Left lung (tissue), 10 donors: ENCODE measurements around the gene RAB6A. TPM values are rescaled to one million over a fixed set of nuclear protein-coding genes. Genes with fewer than 3 reads are reported as not detected.

Source experiments
- ATAC-seq: fragments of 200-7000 bp; cut with Tn5 transposase; one replicate; pipeline ENCODE4 v1.9.1; 2020; ENCODE audit warnings: moderate library complexity
- DNase-seq, 4 donors: peaks; one replicate each; pipeline ENCODE4 v3.0.0-alpha.2; 2013 to 2020
- H3K27ac ChIP-seq, 2 donors: fragments of 200-600 bp; sonication (generic) in 1 of 2; one replicate each; pipeline versions ENCODE4 v1.5.0 to v1.8.0; 2020 to 2021
- H3K27me3 ChIP-seq, 2 donors: fragments of 200-600 bp; sonication (generic) in 1 of 2; one replicate each; pipeline versions ENCODE4 v1.5.0 to v1.8.0; 2020 to 2021
- H3K36me3 ChIP-seq, 2 donors: fragments of 200-600 bp; sonication (generic) in 1 of 2; one replicate each; pipeline versions ENCODE4 v1.5.0 to v1.8.0; 2020 to 2021
- H3K4me1 ChIP-seq, 2 donors: fragments of 200-600 bp; one replicate each; pipeline ENCODE4 v1.8.0; 2021
- H3K4me3 ChIP-seq, 2 donors: fragments of 200-600 bp; sonication (generic) in 1 of 2; one replicate each; pipeline versions ENCODE4 v1.5.0 to v1.8.0; 2020 to 2021; ENCODE audit warnings: mild to moderate bottlenecking in 1 of 2
- H3K9me3 ChIP-seq, 2 donors: fragments of 200-600 bp; sonication (generic) in 1 of 2; one replicate each; pipeline versions ENCODE4 v1.5.0 to v1.8.0; 2020 to 2021
- intact Hi-C, 2 donors: fragments of 100-400 bp; cut with DNase I; formaldehyde crosslinking; loops; one replicate each; pipeline versions ENCODE4 v1.11.2 to v1.14.2; 2022
- polyA plus RNA-seq, 6 donors: library from polyadenylated mRNA; unstranded; fragments of 120-200 nt; gene quantifications; one replicate each; pipeline ENCODE4 v1.2.1, GENCODE V29; 2013; ENCODE audit not compliant: insufficient read length in 6 of 6
- total RNA-seq, 2 donors: library from RNA; stranded (reverse); fragmentation: NEBNext Ultra II Directional; extraction: Animal tissue kit (Norgen Biotek cat#: 25700); gene quantifications; one replicate each; pipeline ENCODE4 v1.2.1, GENCODE V29; 2021
- TF ChIP-seq, protein P1 (sequence below), 2 donors: fragments of 200-600 bp; sonication (generic) in 1 of 2; IDR thresholded peaks; one replicate each; pipeline versions ENCODE4 v1.5.0 to v1.8.0; 2021; ENCODE audit warnings: antibody characterized with exemption in 2 of 2
- donor health status: DM: no; HTN: yes; CAD: no.
- donor health status: DM: no; HTN: no; CAD: no.

The RAB6A gene
- total and polyA plus RNA-seq, 8 donors: 93.7 to 150 (median 110) TPM

DNA sequence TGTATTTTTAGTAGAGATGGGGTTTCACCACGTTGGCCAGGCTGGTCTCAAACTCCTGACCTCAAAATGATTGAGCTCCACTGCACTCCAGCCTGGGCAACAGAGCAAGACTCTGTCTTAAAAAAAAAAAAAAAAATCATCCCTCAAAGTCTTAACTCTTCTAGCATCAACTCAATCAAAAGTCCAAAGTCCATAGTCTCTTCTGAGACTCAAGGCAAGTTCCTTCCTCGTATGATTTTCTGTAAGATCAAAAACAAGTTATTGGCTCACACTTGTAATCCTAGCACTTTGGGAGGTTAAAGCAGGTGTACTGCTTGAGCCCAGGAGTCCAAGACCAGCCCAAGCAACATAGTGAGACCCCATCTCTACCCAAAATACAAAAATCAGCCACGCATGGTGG lies 90.1 kb downstream of the RAB6A start:
- no peak for ATAC-seq
- Histone ChIP-seq H3K27me3 (no peaks in the 10 kb centered on the region), H3K27ac (no peak overlapping the region), H3K4me3 (no peak overlapping the region), H3K36me3 (peaks cover 0 to 8% of the 10 kb centered on the region in 2 donors), H3K4me1 (no peaks in the 10 kb centered on the region), H3K9me3 (no peaks in the 10 kb centered on the region)
- intact Hi-C loops: no loop called here
- TF ChIP-seq, protein P1, sequence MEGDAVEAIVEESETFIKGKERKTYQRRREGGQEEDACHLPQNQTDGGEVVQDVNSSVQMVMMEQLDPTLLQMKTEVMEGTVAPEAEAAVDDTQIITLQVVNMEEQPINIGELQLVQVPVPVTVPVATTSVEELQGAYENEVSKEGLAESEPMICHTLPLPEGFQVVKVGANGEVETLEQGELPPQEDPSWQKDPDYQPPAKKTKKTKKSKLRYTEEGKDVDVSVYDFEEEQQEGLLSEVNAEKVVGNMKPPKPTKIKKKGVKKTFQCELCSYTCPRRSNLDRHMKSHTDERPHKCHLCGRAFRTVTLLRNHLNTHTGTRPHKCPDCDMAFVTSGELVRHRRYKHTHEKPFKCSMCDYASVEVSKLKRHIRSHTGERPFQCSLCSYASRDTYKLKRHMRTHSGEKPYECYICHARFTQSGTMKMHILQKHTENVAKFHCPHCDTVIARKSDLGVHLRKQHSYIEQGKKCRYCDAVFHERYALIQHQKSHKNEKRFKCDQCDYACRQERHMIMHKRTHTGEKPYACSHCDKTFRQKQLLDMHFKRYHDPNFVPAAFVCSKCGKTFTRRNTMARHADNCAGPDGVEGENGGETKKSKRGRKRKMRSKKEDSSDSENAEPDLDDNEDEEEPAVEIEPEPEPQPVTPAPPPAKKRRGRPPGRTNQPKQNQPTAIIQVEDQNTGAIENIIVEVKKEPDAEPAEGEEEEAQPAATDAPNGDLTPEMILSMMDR (IDR thresholded peaks at IDR 0.05): no peak
- DNase-seq: no peak

DNA sequence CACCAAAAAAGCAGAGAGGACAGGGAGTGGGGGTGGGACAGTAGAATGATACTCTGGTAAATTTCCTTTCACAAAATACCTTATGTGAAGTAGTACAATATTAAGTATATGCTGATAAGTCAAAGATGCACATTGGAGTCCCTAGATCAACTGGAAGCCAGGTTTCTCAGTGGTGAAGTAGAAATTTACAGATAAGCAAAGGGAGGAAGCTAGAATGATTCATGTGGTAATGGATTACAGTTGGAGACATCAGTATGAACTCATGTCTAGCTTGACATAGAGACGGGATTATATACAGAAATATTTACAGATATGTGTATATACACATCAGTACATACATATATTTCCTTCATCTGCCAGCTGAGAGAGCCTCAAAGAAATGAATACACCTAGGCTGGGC lies 93.0 kb downstream of the RAB6A start:
- Histone ChIP-seq H3K36me3 (no peaks in the 10 kb centered on the region), H3K4me3 (no peak overlapping the region), H3K4me1 (peaks cover 0 to 16% of the 10 kb centered on the region in 2 donors), H3K27ac (no peak overlapping the region), H3K27me3 (no peaks in the 10 kb centered on the region), H3K9me3 (no peaks in the 10 kb centered on the region)
- ATAC-seq: no peak
- TF ChIP-seq, protein P1 (IDR thresholded peaks at IDR 0.05): no peak
- no peak for DNase-seq
- intact Hi-C loops: no loop called here

DNA sequence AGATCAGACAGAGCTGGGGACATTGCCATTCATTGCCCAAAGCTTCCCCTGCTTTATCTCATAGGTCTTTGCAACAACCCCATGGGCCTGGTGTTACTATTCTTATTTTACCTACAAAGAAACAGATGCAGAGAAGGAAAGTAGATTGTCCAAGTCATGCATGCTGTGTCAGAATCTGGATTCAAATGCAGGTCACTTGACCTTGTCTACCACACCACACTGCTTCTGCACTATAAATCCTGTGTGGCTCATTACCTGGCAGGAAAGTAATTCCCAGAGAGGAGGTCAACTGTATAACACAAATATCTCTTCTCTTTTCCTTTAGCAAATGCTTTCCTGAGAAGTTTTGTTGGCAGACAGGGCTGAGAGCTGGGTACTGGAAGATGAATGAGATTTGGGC lies 96.0 kb downstream of the RAB6A start:
- Histone ChIP-seq H3K27ac (no peak overlapping the region), H3K4me3 (no peak overlapping the region), H3K27me3 (no peaks in the 10 kb centered on the region), H3K36me3 (no peaks in the 10 kb centered on the region), H3K9me3 (no peaks in the 10 kb centered on the region), H3K4me1 (peaks cover 6 to 32% of the 10 kb centered on the region in 2 donors)
- ATAC-seq: no peak
- intact Hi-C loops: no loop called here
- no peak for DNase-seq
- TF ChIP-seq, protein P1 (IDR thresholded peaks at IDR 0.05): no peak

DNA sequence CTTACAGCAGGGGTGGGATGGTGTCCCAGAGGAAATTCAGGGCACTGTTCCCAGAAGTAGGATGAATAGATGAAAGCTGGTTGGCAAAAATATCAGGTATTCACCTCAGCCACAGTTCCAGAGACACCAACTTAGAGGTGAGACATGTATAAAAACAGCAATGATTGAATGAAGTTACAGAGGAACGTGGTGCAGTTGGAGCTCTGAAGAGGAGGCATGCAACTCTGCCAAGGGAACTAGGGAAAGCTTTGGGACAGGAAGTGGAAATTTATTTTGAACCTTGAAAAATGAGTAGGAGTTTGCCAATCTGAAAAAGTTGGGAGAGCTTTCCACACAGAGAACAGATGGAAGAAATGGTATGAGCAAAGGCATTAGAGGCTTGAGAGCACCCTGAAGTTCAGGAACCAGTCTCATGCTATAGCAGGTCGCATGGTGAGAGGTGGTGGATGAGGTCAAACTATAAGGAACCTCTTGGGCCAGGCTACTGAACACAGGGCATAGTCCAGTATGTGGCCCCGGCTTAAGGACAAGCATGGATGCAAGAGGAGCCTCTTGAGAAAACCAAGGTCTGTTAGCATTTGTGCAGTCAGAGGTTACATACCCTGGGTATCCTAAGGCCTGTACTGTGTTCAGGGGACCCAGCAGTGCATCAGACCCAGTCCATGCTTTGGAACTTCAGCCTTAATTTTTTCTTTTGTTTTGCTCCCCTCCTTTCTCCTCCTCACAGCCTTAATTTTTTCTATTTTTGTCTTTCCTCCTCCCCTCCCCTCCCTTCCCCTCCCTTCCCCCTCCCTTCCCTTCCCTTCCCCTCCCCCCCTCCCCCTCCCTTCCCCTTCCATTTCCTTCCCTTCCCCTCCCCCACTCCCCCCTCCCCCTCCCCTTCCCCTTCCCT lies 97.0 kb downstream of the RAB6A start:
- DNase-seq: no peak
- Histone ChIP-seq H3K27me3 (no peaks in the 10 kb centered on the region), H3K9me3 (no peaks in the 10 kb centered on the region), H3K4me1 (peaks cover 6 to 32% of the 10 kb centered on the region in 2 donors), H3K4me3 (no peak overlapping the region), H3K36me3 (no peaks in the 10 kb centered on the region), H3K27ac (no peak overlapping the region)
- intact Hi-C loops: no loop called here
- ATAC-seq: no peak
- TF ChIP-seq, protein P1 (IDR thresholded peaks at IDR 0.05): no peak

DNA sequence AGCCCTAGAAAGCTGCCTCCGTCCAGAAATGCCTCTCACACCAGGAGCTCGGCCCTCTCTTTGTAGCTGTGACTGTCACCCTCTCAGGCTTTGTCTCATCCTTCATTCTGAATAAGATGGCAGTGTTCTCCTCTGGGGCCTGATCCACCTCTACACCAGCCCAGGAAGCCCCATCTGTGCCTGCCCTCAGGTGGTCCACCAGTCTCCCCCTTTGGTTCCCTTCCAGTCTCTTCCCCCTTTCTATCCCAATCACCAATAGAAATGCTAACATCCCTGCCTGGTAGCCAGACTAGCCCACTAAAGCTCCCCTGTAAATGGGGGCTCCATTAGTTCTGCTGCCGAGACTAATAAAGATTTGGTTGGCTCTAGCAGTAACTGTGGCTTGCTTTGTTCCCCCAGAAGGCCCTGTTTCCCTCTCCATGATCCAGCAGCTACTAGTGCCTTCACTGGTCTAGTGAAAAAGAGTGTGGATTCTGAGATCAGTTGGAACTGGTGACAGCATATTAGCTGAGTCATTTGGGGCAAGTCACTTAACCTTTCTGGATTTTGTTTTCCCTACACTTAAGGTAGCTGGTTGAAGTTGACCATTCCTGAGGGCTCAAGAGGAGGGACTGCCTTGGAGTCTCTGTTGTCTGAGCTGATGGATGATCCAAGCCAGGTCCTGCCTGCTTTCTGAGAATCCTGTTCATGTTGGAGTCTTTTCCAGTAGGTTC lies 98.3 kb downstream of the RAB6A start:
- intact Hi-C loops: no loop called here
- no peak overlapping the region for H3K27ac ChIP-seq
- no peaks in the 10 kb centered on the region for H3K36me3 ChIP-seq
- ATAC-seq (peak; percentile 52), DNase-seq (no peak)
- no peaks in the 10 kb centered on the region for H3K27me3 ChIP-seq
- H3K4me3 ChIP-seq: no peak overlapping the region
- H3K9me3 ChIP-seq: no peaks in the 10 kb centered on the region
- peaks cover 6 to 32% of the 10 kb centered on the region in 2 donors for H3K4me1 ChIP-seq
- TF ChIP-seq, protein P1 (IDR thresholded peaks at IDR 0.05): no peak
